HG03060 (cell line): ENCODE data around the gene DPPA5.
A peak's percentile ranks its signal among the peaks of the same experiment; 100 is the strongest.
"Not testable (repeated sequence)": the region's sequence is repeated elsewhere in the genome, so short reads cannot be mapped to it uniquely, and the experiment has no call there.

Experiments used
- ATAC-seq: cut with Tn5 transposase; IDR thresholded peaks from one replicate; pipeline ENCODE4 v1.9.1; 2021; ENCODE audit warnings: low read depth, moderate number of reproducible peaks; ENCODE audit not compliant: unreplicated experiment

The DPPA5 gene

DNA sequence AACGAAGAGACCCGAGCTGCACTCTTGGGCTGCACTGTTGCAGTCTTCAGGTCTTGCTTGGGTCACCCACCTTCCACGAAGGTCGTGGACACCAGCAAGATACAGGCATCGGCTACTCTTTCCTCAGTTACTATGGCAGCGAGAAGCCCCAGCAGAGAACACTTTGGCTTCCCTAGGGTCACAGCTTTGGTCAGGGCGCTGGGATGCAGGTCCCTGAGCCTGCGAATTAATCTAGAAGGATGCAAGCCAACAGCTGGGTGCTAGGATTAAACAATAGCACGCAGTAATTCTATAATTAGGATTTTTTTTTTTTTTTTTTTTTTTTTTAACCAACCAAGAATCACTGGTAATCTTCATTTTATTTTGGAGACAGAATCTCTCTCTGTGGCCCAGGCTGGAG lies 10.5 kb upstream of the DPPA5 start:
- no peak for ATAC-seq

DNA sequence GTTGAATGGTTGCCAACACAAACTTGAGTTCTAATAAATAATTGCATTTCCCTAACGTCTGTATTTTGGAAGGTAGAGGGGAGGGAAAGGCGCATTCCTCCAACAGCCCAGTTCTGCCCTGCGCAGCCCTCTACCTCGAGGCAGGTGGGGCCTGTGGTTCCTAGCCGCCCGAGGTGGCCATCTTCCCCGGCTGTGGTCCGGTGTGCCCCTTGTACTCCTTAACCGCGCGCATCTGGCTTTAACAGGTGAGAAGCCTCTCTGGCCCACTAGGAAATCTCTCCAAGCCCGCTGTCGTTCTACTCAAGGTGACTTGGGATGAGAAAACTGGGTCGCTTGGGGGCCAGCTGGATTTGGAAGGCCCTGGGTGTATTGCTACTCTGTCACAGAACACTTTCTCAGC lies 10.0 kb upstream of the DPPA5 start:
- ATAC-seq = no peak

DNA sequence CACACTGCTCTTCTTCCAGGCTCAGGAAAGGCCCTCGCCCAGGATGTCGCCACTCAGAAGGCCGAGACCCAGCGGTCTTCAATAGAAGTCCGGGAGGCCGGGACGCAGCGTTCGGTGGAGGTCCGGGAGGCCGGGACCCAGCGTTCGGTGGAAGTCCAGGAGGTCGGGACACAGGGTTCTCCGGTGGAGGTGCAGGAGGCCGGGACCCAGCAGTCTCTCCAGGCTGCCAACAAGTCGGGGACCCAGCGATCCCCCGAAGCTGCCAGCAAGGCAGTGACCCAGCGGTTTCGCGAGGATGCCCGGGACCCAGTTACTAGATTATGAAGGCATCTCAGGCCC lies 9.4 kb upstream of the DPPA5 start:
- ATAC-seq = no peak

DNA sequence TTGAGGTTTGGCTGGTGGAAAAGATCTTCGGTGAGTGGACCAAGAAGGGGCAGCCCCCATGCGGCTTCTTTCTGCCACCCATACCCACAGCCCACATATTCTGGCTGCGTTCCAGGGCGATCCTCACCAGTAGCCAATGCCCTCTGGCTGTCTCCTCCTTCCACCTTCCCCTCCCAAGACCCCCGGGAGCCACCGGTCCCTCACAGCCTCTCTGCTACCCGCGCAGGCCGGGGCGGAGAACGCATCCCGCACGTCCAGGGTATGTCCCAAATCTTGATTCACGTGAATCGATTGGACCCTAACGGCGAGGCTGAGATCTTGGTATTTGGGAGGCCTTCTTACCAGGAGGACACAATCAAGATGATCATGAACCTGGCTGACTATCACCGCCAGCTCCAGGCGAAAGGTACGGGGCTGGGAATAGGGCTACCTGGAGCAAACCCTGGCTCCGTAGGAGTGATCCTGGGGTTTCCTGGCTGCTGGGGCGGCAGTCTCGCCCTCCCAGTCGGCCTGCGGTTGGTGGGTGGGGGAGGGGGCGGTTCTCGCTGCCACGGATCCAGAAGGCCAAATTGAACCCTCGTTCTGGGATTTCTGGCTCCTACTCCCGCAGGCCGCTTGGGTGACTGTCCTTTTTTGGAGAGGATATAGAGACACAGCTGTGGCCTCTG lies 8.9 kb upstream of the DPPA5 start:
- no peak for ATAC-seq

DNA sequence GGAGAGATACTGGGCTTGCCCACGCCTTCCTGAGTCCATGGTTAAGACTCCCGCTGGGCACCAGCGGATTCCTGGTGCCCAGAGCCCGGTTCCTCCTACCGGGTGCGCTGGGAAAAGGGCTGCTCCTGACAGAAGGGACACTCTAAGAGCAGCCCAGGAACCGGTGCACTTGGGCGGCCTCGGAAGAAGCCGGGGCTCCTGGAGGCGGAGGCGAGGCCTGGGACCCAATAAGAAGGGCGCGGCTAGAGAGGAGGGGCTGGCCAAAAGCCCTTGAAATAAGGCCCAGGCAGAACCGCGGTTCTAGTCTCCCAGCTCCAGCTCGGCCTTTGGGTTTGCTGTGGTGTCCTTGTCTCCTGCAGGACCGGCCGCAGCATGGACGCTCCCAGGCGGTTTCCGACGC lies 8.3 kb upstream of the DPPA5 start, which contains the start of gene KHDC3L:
KHDC3L (plus strand) TSS at position 301 of the 400 bp plus-strand sequence; CDS start at position 373, 72 bp downstream.
- ATAC-seq = no peak

DNA sequence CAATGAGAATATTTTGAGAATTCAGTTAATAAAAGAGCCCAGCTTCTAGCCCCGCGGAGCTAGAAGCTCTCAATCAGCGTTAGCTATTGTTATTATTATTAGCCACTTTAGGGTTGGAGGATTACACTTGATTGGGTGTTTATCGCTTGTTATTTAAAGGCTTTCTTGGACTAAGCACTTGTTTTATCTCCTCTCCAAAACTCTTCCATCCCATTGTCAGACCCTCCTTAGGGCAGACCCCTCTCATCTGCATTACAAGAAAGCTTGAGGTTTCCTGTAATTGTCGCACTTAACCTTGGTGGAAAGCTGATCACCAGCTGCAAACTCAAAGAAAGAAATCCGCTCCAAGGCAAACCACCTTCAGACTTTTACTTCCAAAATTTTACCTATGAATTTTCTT lies 4.8 kb downstream of the DPPA5 start:
- no peak for ATAC-seq

DNA sequence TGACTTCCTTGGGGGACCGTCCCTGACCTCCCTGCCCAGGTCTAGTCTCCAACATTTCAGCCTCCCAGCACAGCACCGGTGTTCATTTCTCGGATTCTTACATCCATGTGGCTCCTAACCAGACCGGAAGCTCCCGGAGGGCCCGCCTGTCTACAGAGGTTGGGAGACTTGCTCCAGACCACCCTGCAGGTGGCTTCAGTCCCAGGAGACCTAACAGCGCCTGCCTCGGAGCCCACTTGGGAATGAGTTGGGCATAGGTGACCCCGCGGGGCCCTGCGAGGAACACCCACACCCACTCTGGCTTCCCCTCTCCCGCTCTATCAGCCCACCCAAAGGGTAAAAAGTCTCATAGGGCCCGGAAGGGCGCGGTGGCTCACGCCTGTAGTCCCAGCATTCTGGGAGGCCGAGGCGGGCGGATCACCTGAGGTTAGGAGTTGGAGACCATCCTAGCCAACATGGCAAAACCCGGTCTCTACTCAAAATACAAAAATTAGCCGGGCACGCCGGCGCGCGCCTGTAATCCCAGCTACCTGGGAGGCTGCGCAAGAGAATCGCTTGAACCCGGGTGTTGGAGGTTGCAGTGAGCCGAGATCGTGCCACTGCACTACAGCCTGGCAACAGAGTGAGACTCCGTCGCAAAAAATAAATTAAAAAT lies 5.4 kb downstream of the DPPA5 start:
- ATAC-seq = no peak

DNA sequence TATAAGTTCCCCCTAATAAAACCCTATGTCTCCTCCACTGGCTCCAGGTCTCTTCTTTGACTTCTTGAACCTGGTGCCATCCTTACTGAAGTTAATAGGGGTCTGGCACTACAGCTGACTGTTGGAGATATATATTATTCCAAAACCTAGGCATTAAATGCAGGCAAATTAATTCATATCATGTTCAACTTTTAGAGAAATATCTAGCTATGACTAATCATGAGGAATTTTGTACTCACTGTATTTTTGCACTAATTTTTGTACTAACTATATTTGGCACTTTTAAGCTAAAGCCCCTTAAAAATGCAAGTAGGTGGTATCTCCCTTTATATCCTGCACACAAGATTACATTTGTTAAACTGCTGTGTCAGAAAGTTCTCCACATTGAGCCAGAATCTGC lies 10.9 kb downstream of the DPPA5 start:
- no peak for ATAC-seq

DNA sequence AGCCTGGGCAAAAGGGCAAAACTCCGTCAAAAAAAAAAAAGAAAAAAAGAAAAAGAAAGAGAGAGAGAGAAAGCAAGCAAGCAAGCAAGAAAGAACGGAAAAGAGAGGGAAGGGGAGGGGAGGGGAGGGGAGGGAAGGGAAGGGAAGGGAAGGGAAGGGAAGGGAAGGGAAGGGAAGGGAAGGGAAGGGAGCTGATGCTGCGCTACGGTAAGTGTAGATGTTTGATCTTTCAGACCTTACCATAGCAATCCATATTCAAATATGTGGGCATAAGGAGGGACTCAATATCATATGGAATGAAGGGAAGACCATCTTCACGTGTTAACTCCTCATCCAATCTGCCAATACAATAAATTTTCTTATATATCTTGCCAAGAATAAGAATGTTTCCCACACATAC lies 11.9 kb downstream of the DPPA5 start:
- no peak for ATAC-seq

DNA sequence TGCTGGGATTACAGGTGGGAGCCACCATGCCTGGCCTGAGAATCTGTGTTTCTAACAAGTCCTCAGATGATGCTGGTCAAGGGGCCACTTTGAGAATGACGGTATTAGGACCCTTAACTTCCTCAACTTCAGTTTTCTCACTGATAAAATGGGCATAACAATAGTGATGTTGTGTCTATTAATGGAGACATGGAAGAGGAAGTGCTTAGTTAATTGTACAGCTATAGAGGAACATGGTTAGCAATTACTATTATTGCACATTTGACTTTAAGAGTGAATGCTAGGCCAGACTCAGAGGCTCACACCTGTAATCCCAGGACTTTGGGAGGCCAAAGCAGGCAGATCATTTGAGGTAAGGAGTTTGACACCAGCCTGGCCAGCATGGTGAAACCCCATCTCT lies 12.7 kb downstream of the DPPA5 start:
- ATAC-seq = no peak

DNA sequence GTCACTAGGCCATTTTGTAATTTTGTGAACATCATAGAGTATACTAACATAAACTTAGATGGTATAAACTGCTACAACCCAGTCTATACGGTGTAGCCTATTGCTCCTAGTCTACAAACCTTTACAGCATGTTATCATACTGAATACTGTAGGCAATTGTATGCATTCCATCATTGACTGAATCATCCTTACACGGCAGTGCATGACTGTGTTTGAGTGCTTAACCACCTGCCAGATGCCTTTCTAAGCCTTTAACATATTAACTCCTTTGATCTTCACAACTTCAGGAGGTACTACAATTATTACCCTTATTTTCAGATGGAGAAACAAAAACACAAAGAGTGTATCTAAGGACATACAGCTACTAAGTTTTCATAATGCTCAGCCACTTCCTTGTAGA lies 14.0 kb downstream of the DPPA5 start:
- no peak for ATAC-seq

DNA sequence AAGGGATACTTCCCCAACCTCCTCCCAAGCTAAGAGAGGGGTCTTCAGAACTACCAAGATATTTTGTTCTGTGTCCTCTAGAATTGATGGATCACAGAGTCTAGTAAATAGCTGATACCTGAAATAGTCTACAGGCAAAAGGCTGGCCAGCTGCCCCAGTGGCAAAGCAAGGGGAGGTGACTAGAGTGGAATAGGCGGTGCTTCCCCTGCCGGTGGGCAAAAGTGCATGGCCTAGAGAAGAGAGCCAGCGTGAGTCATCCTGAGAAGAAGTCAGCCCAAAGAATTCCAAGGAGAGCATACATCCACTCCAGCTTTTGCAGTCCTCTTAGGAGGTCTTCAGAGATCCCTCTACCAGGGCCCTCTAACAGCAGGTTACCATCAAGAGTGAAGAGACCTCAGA lies 14.7 kb downstream of the DPPA5 start:
- no peak for ATAC-seq

DNA sequence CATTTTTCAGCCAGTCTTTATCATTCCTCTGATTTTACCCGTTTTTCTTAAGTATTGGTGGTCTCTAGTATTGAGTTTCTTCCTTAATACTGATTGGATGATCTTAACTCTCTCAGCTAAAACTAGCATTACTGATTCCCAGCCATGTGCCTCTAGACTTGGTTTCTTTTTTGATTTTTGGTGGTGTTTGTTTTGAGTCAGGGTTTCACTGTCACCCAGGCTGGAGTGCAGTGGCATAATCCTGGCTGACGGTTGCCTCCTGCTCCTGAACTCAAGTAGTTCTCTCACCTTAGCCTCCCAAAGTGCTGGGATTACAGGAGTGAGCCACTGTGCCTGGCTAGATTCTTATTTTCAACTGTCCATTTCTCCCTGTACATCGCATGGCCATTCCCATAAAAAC lies 24.9 kb downstream of the DPPA5 start:
- ATAC-seq = no peak

DNA sequence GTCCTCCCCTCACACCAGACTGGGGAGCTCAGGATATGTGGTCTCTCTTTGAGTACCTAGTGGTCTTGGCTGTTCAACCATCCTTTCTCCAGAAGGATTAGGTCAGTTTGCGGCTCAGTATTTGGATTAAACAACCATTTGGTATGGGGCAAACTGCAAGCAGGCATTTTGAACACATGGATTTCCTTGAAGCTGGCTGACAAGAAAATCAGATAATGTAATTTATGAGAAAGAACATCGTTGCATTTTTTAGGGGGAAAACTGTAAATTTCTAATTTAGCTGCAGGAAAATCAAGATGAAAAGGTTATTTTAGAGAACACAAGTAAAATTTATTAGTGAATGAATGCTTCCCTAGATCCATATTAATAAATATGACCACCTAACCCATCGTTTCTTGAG lies 25.3 kb downstream of the DPPA5 start:
- ATAC-seq = no peak

DNA sequence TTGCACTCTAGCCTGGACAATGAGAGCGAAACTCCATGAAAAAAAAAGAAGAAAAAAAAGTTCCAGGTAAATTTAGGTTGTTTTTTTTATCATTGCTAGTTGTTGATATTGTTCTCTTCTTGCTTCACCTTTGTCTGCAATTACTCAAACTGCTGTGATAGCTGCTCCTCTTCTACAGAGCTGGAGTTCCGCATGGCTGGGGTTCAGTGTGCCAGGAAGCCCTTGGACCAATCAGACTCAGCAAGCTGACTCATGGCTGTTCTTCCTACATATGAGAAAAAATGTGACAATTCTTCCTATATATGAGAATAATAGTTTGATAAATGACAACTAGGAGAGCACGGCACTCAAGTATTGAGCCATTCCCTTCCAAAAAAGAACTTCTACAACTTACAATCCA lies 28.4 kb downstream of the DPPA5 start:
- ATAC-seq = no peak

DNA sequence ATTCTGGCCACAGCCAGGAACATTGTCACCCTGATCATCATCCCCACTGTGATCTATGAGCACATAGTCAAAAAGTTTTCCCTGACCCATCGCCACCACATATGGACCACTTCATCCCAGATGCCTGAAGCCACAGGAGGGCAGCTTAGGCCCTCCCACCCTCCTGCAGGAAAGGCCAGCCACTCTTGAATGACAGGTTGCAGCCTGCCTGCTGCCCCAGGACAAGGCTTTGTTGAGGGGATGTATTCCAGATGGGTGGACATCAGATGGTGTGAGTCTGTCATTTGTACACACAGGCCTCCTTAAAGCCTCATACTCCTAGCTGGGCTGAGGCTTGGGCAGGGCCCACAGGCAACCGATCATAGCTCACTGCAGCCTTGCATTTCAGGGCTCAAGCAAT lies 30.8 kb downstream of the DPPA5 start:
- no peak for ATAC-seq

DNA sequence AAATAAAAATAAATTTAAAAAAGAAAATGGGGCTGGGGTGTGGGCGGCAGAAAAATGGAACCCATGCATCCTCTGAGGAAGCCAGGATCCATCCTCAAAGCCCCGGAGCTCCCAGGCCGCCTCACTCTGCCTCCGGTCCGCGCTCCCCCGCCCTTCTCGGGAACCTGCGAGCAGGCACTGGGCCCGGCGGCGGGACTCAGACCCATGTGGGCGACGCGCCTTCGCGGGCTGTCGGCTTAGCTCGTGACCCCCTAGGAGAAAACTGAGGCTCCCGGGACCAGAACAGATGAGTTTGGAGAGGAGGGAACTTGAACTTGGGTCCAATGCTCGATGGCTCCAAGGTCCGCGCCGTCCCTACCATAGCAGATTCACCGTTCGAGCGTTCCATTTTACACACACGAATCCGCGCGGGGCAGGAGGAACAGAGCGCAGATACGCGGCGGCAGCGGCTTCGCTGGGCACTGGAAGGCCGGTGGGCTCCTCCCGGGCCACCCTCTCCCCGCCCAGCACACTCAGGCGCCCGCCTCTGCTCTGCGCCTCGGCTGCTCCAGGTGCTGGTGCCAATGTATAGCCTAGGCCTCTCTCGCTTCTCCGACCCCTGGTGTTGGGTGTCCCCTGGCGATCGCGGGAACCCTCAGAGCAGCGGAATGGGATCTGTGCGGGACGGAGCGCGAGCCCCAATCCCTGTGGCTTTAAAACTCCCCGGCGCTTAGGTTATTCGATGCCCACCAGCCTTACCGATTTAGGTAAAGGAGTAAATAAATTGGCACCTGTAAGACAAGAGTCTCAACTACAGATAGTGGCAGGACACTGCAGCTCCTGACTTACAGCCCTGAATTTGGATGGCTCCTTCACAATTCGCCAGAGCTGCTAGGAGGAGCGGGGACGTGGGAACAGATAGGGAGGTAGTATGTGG lies 39.2 kb downstream of the DPPA5 start:
- no peak for ATAC-seq

DNA sequence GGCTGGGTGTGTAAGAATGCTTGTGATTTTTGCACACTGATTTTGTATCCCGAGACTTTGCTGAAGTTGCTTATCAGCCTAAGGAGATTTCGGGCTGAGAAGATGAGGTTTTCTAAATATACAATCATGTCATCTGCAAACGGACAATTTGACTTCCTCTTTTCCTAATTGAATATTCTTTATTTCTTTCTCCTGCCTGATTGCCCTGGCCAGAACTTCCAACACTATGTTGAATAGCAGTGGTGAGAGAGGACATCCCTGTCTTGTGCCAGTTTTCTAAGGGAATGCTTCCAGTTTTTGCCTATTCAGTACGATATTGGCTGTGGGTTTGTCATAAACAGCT lies 43.6 kb downstream of the DPPA5 start:
- not testable (repeated sequence) for ATAC-seq

DNA sequence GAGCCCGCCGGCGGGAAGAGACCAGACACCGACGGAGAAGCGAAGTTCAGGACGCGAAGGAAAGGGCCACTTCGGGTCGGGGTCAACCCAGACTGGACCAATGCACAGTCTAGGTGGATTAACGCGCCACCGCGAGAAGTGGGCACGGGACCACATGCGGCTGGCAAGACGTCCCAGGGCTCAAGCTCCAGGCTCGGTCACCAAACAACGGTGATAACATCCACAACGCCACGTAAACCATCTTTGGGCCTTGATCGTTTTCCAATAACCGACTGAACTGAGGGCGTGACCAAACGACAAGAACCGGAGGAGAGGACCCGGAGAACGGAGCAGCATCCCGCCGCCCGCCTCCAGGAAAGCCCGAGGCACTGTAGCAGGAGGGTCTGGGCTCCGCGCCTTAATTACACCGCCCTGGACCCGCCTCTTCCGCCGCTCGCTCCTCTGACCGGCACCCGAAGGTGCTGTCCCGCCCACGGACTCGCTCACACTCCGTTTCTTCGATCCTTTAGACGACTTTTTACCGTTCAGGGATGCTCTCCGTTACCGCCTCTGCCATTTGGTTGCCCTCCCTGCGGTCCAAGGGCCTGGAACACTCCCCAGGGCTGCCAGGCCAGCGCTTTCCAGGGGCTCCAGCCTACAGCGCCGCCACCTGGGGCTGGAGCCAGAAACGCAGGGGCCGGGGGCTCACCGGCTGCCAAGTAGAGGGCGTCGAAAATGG lies 44.1 kb downstream of the DPPA5 start:
- peak; percentile 88 for ATAC-seq

DNA sequence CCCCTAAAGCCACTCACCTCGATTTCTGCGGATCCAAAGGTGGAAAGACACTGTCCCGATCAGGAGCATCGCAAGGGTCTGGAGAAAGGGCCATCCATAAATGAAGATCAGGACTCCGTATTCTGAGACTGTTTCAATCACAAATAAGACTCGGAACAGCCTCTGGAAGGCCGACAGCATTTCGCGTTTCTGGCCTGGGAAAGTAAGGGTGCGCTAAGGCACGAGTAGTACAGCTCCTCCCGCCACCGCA lies 44.6 kb downstream of the DPPA5 start:
- ATAC-seq = no peak
